Dermis blood vessel endothelial cell (primary cell): ENCODE results near the gene CHRNA9. TPM values are rescaled to one million over a fixed set of nuclear protein-coding genes. Genes with fewer than 3 reads are reported as not detected.
A peak's percentile ranks its signal among the peaks of the same experiment; 100 is the strongest.
"Not testable (repeated sequence)": the region's sequence is repeated elsewhere in the genome, so short reads cannot be mapped to it uniquely, and the experiment has no call there.

Source experiments
- DNase-seq: peaks from one replicate; pipeline ENCODE4 v3.0.0; 2010
- total RNA-seq: library from RNA; depleted of rRNA; stranded (reverse); fragments of >200 nt; gene quantifications from 2 replicates; pipeline ENCODE4 v1.2.3, GENCODE V29; 2014

CHRNA9 gene
- not detected in 2 replicates for total RNA-seq

GRCh38 chr4:40334591-40335524 is at the start of gene CHRNA9:
Gene CHRNA9, plus strand, starts transcription at chr4:40335333. Its CDS starts 135 bp downstream, at chr4:40335468.
- DNase-seq: no peak

- no peak for DNase-seq
Measured at GRCh38 chr4:40285692-40286091, 49.4 kb upstream of the CHRNA9 start.

GRCh38 chr4:40288566-40288965 is 46.6 kb upstream of the CHRNA9 start:
- DNase-seq: no peak

GRCh38 chr4:40289366-40290188 is 45.6 kb upstream of the CHRNA9 start:
- DNase-seq: peak; percentile 15

GRCh38 chr4:40290611-40291186 is 44.4 kb upstream of the CHRNA9 start:
- DNase-seq: not testable (repeated sequence)

- peak; percentile 47 for DNase-seq
Measured at GRCh38 chr4:40292313-40292759, 42.8 kb upstream of the CHRNA9 start.

- no peak for DNase-seq
Measured at GRCh38 chr4:40294339-40294738, 40.8 kb upstream of the CHRNA9 start.

GRCh38 chr4:40295030-40295429 is 40.1 kb upstream of the CHRNA9 start:
- DNase-seq: peak; percentile 20

GRCh38 chr4:40295572-40295971 is 39.6 kb upstream of the CHRNA9 start:
- DNase-seq: no peak

- no peak for DNase-seq
Measured at GRCh38 chr4:40299126-40299525, 36.0 kb upstream of the CHRNA9 start.

- DNase-seq: no peak
Measured at GRCh38 chr4:40299811-40300292, 35.3 kb upstream of the CHRNA9 start.

- no peak for DNase-seq
Measured at GRCh38 chr4:40300371-40301162, 34.6 kb upstream of the CHRNA9 start.

- no peak for DNase-seq
Measured at GRCh38 chr4:40301603-40302002, 33.5 kb upstream of the CHRNA9 start.

- no peak for DNase-seq
Measured at GRCh38 chr4:40303751-40304150, 31.4 kb upstream of the CHRNA9 start.

GRCh38 chr4:40305328-40306170 is 29.6 kb upstream of the CHRNA9 start:
- no peak for DNase-seq

- DNase-seq: no peak
Measured at GRCh38 chr4:40306226-40306625, 28.9 kb upstream of the CHRNA9 start.

GRCh38 chr4:40306976-40307375 is 28.2 kb upstream of the CHRNA9 start:
- no peak for DNase-seq

- no peak for DNase-seq
Measured at GRCh38 chr4:40307627-40308497, 27.3 kb upstream of the CHRNA9 start.

GRCh38 chr4:40308528-40309122 is 26.5 kb upstream of the CHRNA9 start:
- no peak for DNase-seq
